Spinal cord (tissue), 10 donors: Measurements from ENCODE around the gene ZNF324B. TPM values are rescaled to one million over a fixed set of nuclear protein-coding genes. Genes with fewer than 3 reads are reported as not detected.
A peak's percentile ranks its signal among the peaks of the same experiment; 100 is the strongest.

Source experiments
- DNase-seq, 6 donors: peaks; one replicate each; pipeline versions ENCODE4 v3.0.0 to v3.0.0-alpha.2; 2013 to 2015; ENCODE audit warnings: low spot score in 6 of 6, low read depth in 4 of 6
- H3K27ac ChIP-seq: one replicate; pipeline ENCODE4 v1.5.1; 2013; ENCODE audit warnings: low read depth, low read length, control low read depth
- H3K27me3 ChIP-seq: one replicate; pipeline ENCODE4 v1.6.1; 2013; ENCODE audit warnings: low read length; ENCODE audit not compliant: control insufficient read depth, insufficient read depth
- H3K36me3 ChIP-seq: one replicate; pipeline ENCODE4 v1.6.1; 2013; ENCODE audit warnings: low read length; ENCODE audit not compliant: control insufficient read depth, insufficient read depth
- H3K4me1 ChIP-seq: one replicate; pipeline ENCODE4 v1.6.1; 2013; ENCODE audit warnings: low read length; ENCODE audit not compliant: control insufficient read depth, insufficient read depth
- H3K4me3 ChIP-seq: one replicate; pipeline ENCODE4 v1.5.1; 2013; ENCODE audit warnings: low read depth, low read length, control low read depth
- H3K9me3 ChIP-seq: one replicate; pipeline ENCODE4 v1.6.1; 2013; ENCODE audit warnings: low read length; ENCODE audit not compliant: control insufficient read depth, insufficient read depth
- WGBS: methylation state at CpG from one replicate; pipeline ENCODE4 v1.1.5; 2013; ENCODE audit warnings: missing lambda C conversion rate; ENCODE audit not compliant: insufficient coverage; 5-methylcytosine and 5-hydroxymethylcytosine counted together
- polyA plus RNA-seq, 2 donors: library from polyadenylated mRNA; unstranded; fragments of 120-200 nt; gene quantifications; one replicate each; pipeline ENCODE4 v1.2.1, GENCODE V29; 2013; ENCODE audit not compliant: insufficient read length in 2 of 2
- small RNA-seq: library from RNA; depleted of rRNA; stranded (forward); fragments of <200 nt; gene quantifications from one replicate; pipeline ENCODE3, GENCODE V24; 2014; ENCODE audit warnings: low replicate concordance
- total RNA-seq, 2 donors: library from RNA; depleted of rRNA in 1 of 2; stranded (reverse); fragments of 120-200 nt in 1 of 2; fragments of >200 nt in 1 of 2; gene quantifications; one replicate each; pipeline versions ENCODE4 v1.2.3 to v1.2.4, GENCODE V29; 2013 to 2014
- donor health status: healthy.

The ZNF324B gene
- total and polyA plus RNA-seq, 4 donors = 7.3 to 10.1 (median 9.0) TPM

GRCh38 chr19:58498316-58499020, 47.0 kb downstream of the ZNF324B start:
- no peaks in the 10 kb centered on the region for H3K36me3 ChIP-seq
- no peak for DNase-seq
- H3K4me1 ChIP-seq = peaks cover 25% of the 10 kb centered on the region
- 49% methylated on average over 19 of the region's 22 CpGs for WGBS
- H3K9me3 ChIP-seq = no peaks in the 10 kb centered on the region
- H3K4me3 ChIP-seq = peak overlapping the region; percentile 57
- no peaks in the 10 kb centered on the region for H3K27me3 ChIP-seq
- peak overlapping the region; percentile 47 for H3K27ac ChIP-seq

- no peaks in the 10 kb centered on the region for H3K9me3 ChIP-seq
- H3K36me3 ChIP-seq = no peaks in the 10 kb centered on the region
- under 1% methylated on average over 57 of the region's 60 CpGs for WGBS
- peak overlapping the region; percentile 69 for H3K27ac ChIP-seq
- DNase-seq = peak; percentile 80 to 99 (median 96)
- H3K4me1 ChIP-seq = peaks cover 25% of the 10 kb centered on the region
- H3K4me3 ChIP-seq = peak overlapping the region; percentile 57
- H3K27me3 ChIP-seq = no peaks in the 10 kb centered on the region
Observed at GRCh38 chr19:58499021-58499927, 47.9 kb downstream of the ZNF324B start.

- H3K9me3 ChIP-seq = no peaks in the 10 kb centered on the region
- no peaks in the 10 kb centered on the region for H3K27me3 ChIP-seq
- no peak overlapping the region for H3K4me3 ChIP-seq
- no peak for DNase-seq
- H3K4me1 ChIP-seq = peaks cover 25% of the 10 kb centered on the region
- WGBS = 93% methylated on average over 13 of the region's 14 CpGs
- H3K36me3 ChIP-seq = no peaks in the 10 kb centered on the region
- no peak overlapping the region for H3K27ac ChIP-seq
Observed at GRCh38 chr19:58500242-58500641, 48.8 kb downstream of the ZNF324B start.

Small RNA genes within 50 kb of the gene (small RNA-seq; reads per million reads assigned to genes)
- gene RN7SL693P (not detected), gene RNU6-1337P (not detected)

Other genes with a start within 250 kb of the ZNF324B start
- gene ZNF544, start 222.7 kb upstream of the ZNF324B start, total RNA-seq = 10 to 100 TPM; 46.3 to 52.6 TPM
- 10 to 100 TPM; 28.9 to 40.4 TPM for gene ZNF544, start 222.7 kb upstream of the ZNF324B start, polyA plus RNA-seq
- gene ZNF8, start 172.7 kb upstream of the ZNF324B start, total RNA-seq = 10 to 100 TPM in 1 of 2 donors, 1 to 10 TPM in 1; 9.5 to 12.0 TPM
- gene ZNF8, start 172.7 kb upstream of the ZNF324B start, polyA plus RNA-seq = 10 to 100 TPM in 1 of 2 donors, 1 to 10 TPM in 1; 8.2 to 13.9 TPM
- gene ERVK3-1, start 146.2 kb upstream of the ZNF324B start, total RNA-seq = 10 to 100 TPM; 33.9 to 49.3 TPM
- gene ERVK3-1, start 146.2 kb upstream of the ZNF324B start, polyA plus RNA-seq = 10 to 100 TPM; 65.3 to 68.5 TPM
- 1 to 10 TPM; 2.3 to 3.4 TPM for gene ZSCAN22, start 124.6 kb upstream of the ZNF324B start, total RNA-seq
- gene ZSCAN22, start 124.6 kb upstream of the ZNF324B start, polyA plus RNA-seq = 1 to 10 TPM; 3.1 to 3.4 TPM
- gene A1BG, start 98.1 kb upstream of the ZNF324B start, total RNA-seq = 10 to 100 TPM in 1 of 2 donors, 1 to 10 TPM in 1; 2.0 to 10.8 TPM
- 1 to 10 TPM; 5.0 TPM for gene A1BG, start 98.1 kb upstream of the ZNF324B start, polyA plus RNA-seq
- 1 to 10 TPM; 3.7 to 4.9 TPM for gene ZNF497, start 88.9 kb upstream of the ZNF324B start, total RNA-seq
- 1 to 10 TPM; 6.9 to 9.1 TPM for gene ZNF497, start 88.9 kb upstream of the ZNF324B start, polyA plus RNA-seq
- 1 to 10 TPM in 1 of 2 donors, under 1 TPM in 1; 0.99 to 2.3 TPM for gene ZNF837, start 70.6 kb upstream of the ZNF324B start, total RNA-seq
- gene ZNF837, start 70.6 kb upstream of the ZNF324B start, polyA plus RNA-seq = 1 to 10 TPM; 2.6 to 3.2 TPM
- 1,000 to 10,000 TPM in 1 of 2 donors, 100 to 1,000 TPM in 1; 925 to 1,177 TPM for gene RPS5, start 64.4 kb upstream of the ZNF324B start, total RNA-seq
- 100 to 1,000 TPM; 731 to 753 TPM for gene RPS5, start 64.4 kb upstream of the ZNF324B start, polyA plus RNA-seq
- not detected for gene RNF225, start 56.0 kb upstream of the ZNF324B start, total RNA-seq
- gene RNF225, start 56.0 kb upstream of the ZNF324B start, polyA plus RNA-seq = not detected
- 10 to 100 TPM; 16.8 to 18.3 TPM for gene ZNF584, start 43.0 kb upstream of the ZNF324B start, total RNA-seq
- gene ZNF584, start 43.0 kb upstream of the ZNF324B start, polyA plus RNA-seq = 10 to 100 TPM; 13.8 to 15.4 TPM
- gene ZNF132, start 11.5 kb upstream of the ZNF324B start, total RNA-seq = 10 to 100 TPM; 11.8 to 20.7 TPM
- gene ZNF132, start 11.5 kb upstream of the ZNF324B start, polyA plus RNA-seq = 10 to 100 TPM; 11.1 to 12.4 TPM
- 10 to 100 TPM; 12.2 to 14.5 TPM for gene ZNF324, start 15.5 kb downstream of the ZNF324B start, total RNA-seq
- gene ZNF324, start 15.5 kb downstream of the ZNF324B start, polyA plus RNA-seq = 10 to 100 TPM; 12.9 to 15.2 TPM
- 10 to 100 TPM in 1 of 2 donors, 1 to 10 TPM in 1; 5.8 to 19.3 TPM for gene ZNF446, start 24.7 kb downstream of the ZNF324B start, total RNA-seq
- gene ZNF446, start 24.7 kb downstream of the ZNF324B start, polyA plus RNA-seq = 10 to 100 TPM; 20.6 to 21.2 TPM
- gene SLC27A5, start 60.4 kb downstream of the ZNF324B start, total RNA-seq = 10 to 100 TPM in 1 of 2 donors, 1 to 10 TPM in 1; 9.5 to 25.5 TPM
- 10 to 100 TPM; 21.4 to 24.4 TPM for gene SLC27A5, start 60.4 kb downstream of the ZNF324B start, polyA plus RNA-seq
- 1 to 10 TPM; 3.8 to 4.4 TPM for gene ZBTB45, start 68.2 kb downstream of the ZNF324B start, total RNA-seq
- 10 to 100 TPM; 21.0 to 22.4 TPM for gene ZBTB45, start 68.2 kb downstream of the ZNF324B start, polyA plus RNA-seq
- 100 to 1,000 TPM; 203 to 275 TPM for gene TRIM28, start 92.4 kb downstream of the ZNF324B start, total RNA-seq
- gene TRIM28, start 92.4 kb downstream of the ZNF324B start, polyA plus RNA-seq = 100 to 1,000 TPM; 499 to 522 TPM
- 100 to 1,000 TPM in 1 of 2 donors, 10 to 100 TPM in 1; 47.4 to 115 TPM for gene CHMP2A, start 103.5 kb downstream of the ZNF324B start, total RNA-seq
- 100 to 1,000 TPM; 134 to 143 TPM for gene CHMP2A, start 103.5 kb downstream of the ZNF324B start, polyA plus RNA-seq
- 10 to 100 TPM; 49.6 to 80.3 TPM for gene UBE2M, start 107.0 kb downstream of the ZNF324B start, total RNA-seq
- 100 to 1,000 TPM; 134 to 138 TPM for gene UBE2M, start 107.0 kb downstream of the ZNF324B start, polyA plus RNA-seq
- 10 to 100 TPM; 10.3 to 26.5 TPM for gene MZF1, start 121.7 kb downstream of the ZNF324B start, total RNA-seq
- 10 to 100 TPM; 37.7 to 51.7 TPM for gene MZF1, start 121.7 kb downstream of the ZNF324B start, polyA plus RNA-seq